GM12874 (cell line): ENCODE results near the gene ERCC5.

Experiments used
- CTCF ChIP-seq: IDR thresholded peaks from 2 replicates; pipeline ENCODE4 v1.5.1; 2011; ENCODE audit warnings: low read depth, mild to moderate bottlenecking, control low read depth, low read length, moderate library complexity; ENCODE audit not compliant: insufficient read depth

The ERCC5 gene

GRCh38 chr13:102873653-102874052 is 27.8 kb downstream of the ERCC5 start:
- TF ChIP-seq CTCF, result no peak

DNA sequence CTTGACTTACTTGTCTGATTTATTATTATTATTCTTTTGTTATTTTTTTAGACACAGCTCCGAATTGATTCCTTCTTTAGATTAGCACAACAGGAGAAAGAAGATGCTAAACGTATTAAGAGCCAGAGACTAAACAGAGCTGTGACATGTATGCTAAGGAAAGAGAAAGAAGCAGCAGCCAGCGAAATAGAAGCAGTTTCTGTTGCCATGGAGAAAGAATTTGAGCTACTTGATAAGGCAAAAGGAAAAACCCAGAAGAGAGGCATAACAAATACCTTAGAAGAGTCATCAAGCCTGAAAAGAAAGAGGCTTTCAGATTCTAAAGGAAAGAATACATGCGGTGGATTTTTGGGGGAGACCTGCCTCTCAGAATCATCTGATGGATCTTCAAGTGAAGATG is 29.4 kb downstream of the ERCC5 start:
- no peak for TF ChIP-seq CTCF

DNA sequence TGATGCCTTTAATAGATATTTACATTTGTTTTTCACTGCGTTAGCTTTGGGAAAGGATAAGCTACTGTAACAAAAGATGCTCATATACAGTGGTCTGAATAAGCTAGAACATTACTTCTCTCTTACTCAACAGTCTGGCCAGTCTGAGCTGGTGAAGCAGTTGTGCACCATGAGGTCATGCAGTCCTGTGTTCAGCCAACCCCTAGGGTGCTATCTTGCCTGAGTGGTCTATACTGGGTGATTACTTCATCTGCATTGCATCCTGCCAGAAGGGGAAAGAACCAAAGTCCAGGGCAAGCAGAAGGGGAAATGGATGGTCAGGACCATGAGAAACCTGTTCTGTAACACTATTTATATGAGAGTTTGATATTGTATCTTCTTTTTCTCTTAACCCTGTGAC is 31.5 kb downstream of the ERCC5 start:
- TF ChIP-seq CTCF, result no peak

- TF ChIP-seq CTCF, result no peak
Measured at GRCh38 chr13:102878481-102878880, 32.6 kb downstream of the ERCC5 start.

- no peak for TF ChIP-seq CTCF
Measured at GRCh38 chr13:102879793-102880499, 34.1 kb downstream of the ERCC5 start.

GRCh38 chr13:102881819-102882686 is 36.2 kb downstream of the ERCC5 start:
- TF ChIP-seq CTCF, result no peak

DNA sequence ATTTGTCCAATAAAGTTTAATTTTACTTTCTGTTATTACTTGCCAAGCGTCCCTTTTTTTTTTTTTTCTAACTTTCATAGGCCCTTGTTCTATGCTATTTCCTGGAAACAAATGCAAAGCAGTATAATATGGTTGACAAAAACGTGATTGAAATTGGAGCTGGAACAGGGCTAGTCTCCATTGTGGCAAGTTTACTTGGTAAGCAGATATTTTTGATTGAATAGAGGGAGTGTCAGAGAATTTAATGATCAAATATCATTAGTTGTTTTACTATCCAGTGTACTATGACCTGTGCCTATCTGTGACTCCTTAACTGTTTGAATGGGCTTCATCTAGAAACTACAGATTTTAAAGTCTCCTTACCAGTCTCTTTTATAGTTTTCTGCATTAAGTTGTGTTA is 46.7 kb downstream of the ERCC5 start:
- no peak for TF ChIP-seq CTCF
